ENCODE measurements around the gene SLC25A29.

GRCh38 chr14:100296106-100296651 is 10.1 kb downstream of the SLC25A29 start:
- TF ChIP-seq CTCF (IDR thresholded peaks at IDR 0.05): no peak
- TF ChIP-seq POLR2A (IDR thresholded peaks at IDR 0.05): no peak

Measured in adrenal gland (tissue), 5 donors.